Measurements from ENCODE around the gene MORN1. TPM values are rescaled to one million over a fixed set of nuclear protein-coding genes. Genes with fewer than 3 reads are reported as not detected.

Gene MORN1
- total RNA-seq, 2 experiments from 2014 or later: 5.3 to 6.5 TPM

DNA sequence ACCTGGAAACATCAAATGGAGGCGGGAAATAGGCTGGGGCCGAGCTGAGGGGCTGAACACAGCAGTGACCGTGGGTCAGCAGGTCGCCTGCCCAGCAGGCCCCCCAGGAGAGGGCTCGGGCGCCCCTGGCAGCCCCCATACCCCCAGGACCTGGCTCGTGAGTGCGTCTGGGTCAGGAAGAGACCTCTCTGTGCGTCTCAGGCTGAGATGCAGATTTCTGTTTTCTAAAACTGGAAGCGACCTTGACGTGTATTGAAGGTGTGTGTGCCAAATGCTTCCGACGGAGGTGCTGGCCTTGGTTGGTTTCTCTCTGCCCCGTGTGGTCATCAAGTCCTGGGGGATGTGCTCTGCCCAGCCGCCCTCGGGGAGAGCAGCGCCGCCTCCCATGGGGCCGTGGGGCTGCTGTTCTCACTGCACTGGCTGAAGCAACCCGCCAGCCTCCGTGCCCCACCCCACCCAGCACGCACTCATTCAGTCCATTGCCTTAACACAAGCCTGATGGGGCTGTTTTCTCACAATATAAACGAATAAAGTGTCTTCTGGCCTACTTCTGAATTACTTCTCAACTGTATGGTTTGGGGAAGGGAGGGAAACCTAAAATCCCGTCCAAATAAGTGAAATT lies 13.6 kb upstream of the MORN1 start:
- CTCF ChIA-PET: no interaction called here
- no peak for DNase-seq
- intact Hi-C loops (cut with DNase I, micrococcal nuclease): no loop called here
- Mint-ChIP-seq H3K27ac (no peak overlapping the region), H3K36me3 (ENCODE audit: low read depth) (peaks cover 74% of the 10 kb centered on the region), H3K4me3 (no peak overlapping the region), H3K4me1 (ENCODE audit: low read depth) (no peaks in the 10 kb centered on the region), H3K9me3 (no peaks in the 10 kb centered on the region), H3K27me3 (no peaks in the 10 kb centered on the region)
- POLR2A ChIA-PET: interaction anchor here (1.5 kb wide), 1 partner anchor 12 kb away, joined by 3 read pairs; no protein-coding TSS in a partner anchor
- no peak for ATAC-seq (ENCODE audit: poor library complexity)
- Histone ChIP-seq H3K4me1 (ENCODE audit: insufficient read depth, low read length) (peaks cover 6% of the 10 kb centered on the region), H3K4me3 (ENCODE audit: low read length) (no peak overlapping the region), H3K27me3 (ENCODE audit: control insufficient read depth in 1 of 2, insufficient read depth in 2 of 2, low read length in 2 of 2) (no peaks in the 10 kb centered on the region), H3K36me3 (ENCODE audit: insufficient read depth, low read length) (peaks cover 79% of the 10 kb centered on the region), H3K9me3 (ENCODE audit: control insufficient read depth in 1 of 2, insufficient read depth in 1 of 2, low read length in 2 of 2) (peaks cover 0 to 8% of the 10 kb centered on the region in 2 experiments), H3K27ac (ENCODE audit: low read depth in 1 of 2, low read length in 2 of 2) (no peak overlapping the region)
- TF ChIP-seq, protein P1, sequence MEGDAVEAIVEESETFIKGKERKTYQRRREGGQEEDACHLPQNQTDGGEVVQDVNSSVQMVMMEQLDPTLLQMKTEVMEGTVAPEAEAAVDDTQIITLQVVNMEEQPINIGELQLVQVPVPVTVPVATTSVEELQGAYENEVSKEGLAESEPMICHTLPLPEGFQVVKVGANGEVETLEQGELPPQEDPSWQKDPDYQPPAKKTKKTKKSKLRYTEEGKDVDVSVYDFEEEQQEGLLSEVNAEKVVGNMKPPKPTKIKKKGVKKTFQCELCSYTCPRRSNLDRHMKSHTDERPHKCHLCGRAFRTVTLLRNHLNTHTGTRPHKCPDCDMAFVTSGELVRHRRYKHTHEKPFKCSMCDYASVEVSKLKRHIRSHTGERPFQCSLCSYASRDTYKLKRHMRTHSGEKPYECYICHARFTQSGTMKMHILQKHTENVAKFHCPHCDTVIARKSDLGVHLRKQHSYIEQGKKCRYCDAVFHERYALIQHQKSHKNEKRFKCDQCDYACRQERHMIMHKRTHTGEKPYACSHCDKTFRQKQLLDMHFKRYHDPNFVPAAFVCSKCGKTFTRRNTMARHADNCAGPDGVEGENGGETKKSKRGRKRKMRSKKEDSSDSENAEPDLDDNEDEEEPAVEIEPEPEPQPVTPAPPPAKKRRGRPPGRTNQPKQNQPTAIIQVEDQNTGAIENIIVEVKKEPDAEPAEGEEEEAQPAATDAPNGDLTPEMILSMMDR (IDR thresholded peaks at IDR 0.05): no peak

DNA sequence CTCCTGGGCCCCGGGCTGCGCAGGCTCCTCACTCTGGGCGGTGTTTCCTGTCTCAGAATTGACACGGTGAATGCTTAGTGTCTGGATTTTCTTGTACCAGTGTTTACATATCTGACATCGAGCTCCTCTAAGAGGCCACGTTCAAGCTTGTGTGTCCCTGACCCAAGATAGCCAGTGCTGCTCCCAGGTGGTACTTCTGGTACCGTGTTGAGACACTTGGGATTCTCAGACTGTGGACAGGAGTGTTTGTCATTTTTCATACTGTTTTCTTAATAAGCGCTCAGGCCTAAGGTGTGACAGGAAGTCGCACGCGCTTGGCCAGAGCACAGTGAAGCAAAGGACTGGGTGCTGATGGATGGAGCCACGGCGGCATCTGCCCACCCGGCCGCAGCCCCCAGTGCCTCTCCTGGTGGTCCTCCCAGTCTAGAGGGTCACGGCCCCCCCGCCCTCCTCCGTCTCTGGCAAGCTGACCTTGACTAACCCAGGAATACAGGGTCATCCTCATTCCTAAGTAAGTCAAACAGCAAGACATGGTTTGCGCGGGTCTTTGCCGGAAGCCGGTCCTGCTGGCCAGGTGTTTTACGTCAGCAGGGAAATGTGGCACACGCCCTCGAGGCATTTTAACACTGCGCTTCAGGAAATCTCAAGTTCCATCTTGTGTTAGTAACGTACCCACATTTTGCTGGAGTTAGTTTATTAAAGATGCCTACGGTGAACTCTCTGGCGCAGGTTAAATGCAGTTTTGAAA lies 13.0 kb upstream of the MORN1 start:
- ChIA-PET CTCF (no interaction called here), POLR2A (no interaction called here)
- Mint-ChIP-seq H3K27me3 (no peaks in the 10 kb centered on the region), H3K4me1 (ENCODE audit: low read depth) (peaks cover 2% of the 10 kb centered on the region), H3K27ac (no peak overlapping the region), H3K36me3 (ENCODE audit: low read depth) (peaks cover 73% of the 10 kb centered on the region), H3K4me3 (no peak overlapping the region), H3K9me3 (no peaks in the 10 kb centered on the region)
- no peaks in the 10 kb centered on the region for H3K27me3 ChIP-seq (ENCODE audit: control insufficient read depth in 1 of 2, insufficient read depth in 2 of 2, low read length in 2 of 2)
- intact Hi-C loops (cut with DNase I, micrococcal nuclease): no loop called here
- H3K27ac ChIP-seq (ENCODE audit: low read depth in 1 of 2, low read length in 2 of 2): no peak overlapping the region
- ATAC-seq (ENCODE audit: poor library complexity): no peak
- no peak for DNase-seq
- peaks cover 6% of the 10 kb centered on the region for H3K4me1 ChIP-seq (ENCODE audit: insufficient read depth, low read length)
- H3K36me3 ChIP-seq (ENCODE audit: insufficient read depth, low read length): peaks cover 85% of the 10 kb centered on the region
- no peak overlapping the region for H3K4me3 ChIP-seq (ENCODE audit: low read length)
- peaks cover 0 to 8% of the 10 kb centered on the region in 2 experiments for H3K9me3 ChIP-seq (ENCODE audit: control insufficient read depth in 1 of 2, insufficient read depth in 1 of 2, low read length in 2 of 2)
- TF ChIP-seq, protein P1 (IDR thresholded peaks at IDR 0.05): no peak

DNA sequence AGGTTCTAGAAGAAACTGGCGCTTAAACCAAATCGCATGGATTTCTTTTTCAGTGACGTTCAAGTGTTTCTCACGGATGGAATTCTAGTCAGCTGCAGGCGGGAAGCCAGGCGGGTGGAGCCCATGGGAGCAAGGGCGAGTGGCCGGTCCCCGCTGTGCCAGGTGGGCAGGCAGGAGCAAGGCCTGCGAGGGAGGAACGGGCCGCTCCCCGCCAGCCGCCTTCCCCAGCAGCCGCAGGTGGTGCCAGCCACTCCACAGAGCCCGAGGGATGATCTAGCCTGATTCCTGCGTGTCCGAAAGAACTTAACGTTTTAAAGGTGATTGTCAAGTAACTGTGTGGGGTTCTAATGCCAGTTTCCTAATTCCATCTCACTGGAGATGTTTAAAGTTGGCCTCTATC lies 11.9 kb upstream of the MORN1 start:
- Mint-ChIP-seq H3K27ac (no peak overlapping the region), H3K4me1 (ENCODE audit: low read depth) (peaks cover 6% of the 10 kb centered on the region), H3K9me3 (no peaks in the 10 kb centered on the region), H3K27me3 (no peaks in the 10 kb centered on the region), H3K4me3 (no peak overlapping the region), H3K36me3 (ENCODE audit: low read depth) (peaks cover 79% of the 10 kb centered on the region)
- H3K27ac ChIP-seq (ENCODE audit: low read depth in 1 of 2, low read length in 2 of 2): no peak overlapping the region
- ChIA-PET CTCF (no interaction called here), POLR2A (no interaction called here)
- peaks cover 90% of the 10 kb centered on the region for H3K36me3 ChIP-seq (ENCODE audit: insufficient read depth, low read length)
- peaks cover 6% of the 10 kb centered on the region for H3K4me1 ChIP-seq (ENCODE audit: insufficient read depth, low read length)
- H3K4me3 ChIP-seq (ENCODE audit: low read length): no peak overlapping the region
- TF ChIP-seq, protein P1 (IDR thresholded peaks at IDR 0.05): no peak
- no peak for DNase-seq
- intact Hi-C loops (cut with DNase I, micrococcal nuclease): no loop called here
- no peak for ATAC-seq (ENCODE audit: poor library complexity)
- no peaks in the 10 kb centered on the region for H3K27me3 ChIP-seq (ENCODE audit: control insufficient read depth in 1 of 2, insufficient read depth in 2 of 2, low read length in 2 of 2)
- H3K9me3 ChIP-seq (ENCODE audit: control insufficient read depth in 1 of 2, insufficient read depth in 1 of 2, low read length in 2 of 2): peaks cover 0 to 8% of the 10 kb centered on the region in 2 experiments

Measured in CD4-positive, alpha-beta T cell (primary cell).